NCI-H146 treated with DMSO at 0.1 percent for 48 hours (cell line): ENCODE measurements around the gene DMP1.
"Not testable (repeated sequence)": the region's sequence is repeated elsewhere in the genome, so short reads cannot be mapped to it uniquely, and the experiment has no call there.

ENCODE experiments used
- DNase-seq: peaks from one replicate; lab custom pipeline; 2025; ENCODE audit not compliant: unreplicated experiment; lab: John Stamatoyannopoulos, UW

DMP1 gene

DNA sequence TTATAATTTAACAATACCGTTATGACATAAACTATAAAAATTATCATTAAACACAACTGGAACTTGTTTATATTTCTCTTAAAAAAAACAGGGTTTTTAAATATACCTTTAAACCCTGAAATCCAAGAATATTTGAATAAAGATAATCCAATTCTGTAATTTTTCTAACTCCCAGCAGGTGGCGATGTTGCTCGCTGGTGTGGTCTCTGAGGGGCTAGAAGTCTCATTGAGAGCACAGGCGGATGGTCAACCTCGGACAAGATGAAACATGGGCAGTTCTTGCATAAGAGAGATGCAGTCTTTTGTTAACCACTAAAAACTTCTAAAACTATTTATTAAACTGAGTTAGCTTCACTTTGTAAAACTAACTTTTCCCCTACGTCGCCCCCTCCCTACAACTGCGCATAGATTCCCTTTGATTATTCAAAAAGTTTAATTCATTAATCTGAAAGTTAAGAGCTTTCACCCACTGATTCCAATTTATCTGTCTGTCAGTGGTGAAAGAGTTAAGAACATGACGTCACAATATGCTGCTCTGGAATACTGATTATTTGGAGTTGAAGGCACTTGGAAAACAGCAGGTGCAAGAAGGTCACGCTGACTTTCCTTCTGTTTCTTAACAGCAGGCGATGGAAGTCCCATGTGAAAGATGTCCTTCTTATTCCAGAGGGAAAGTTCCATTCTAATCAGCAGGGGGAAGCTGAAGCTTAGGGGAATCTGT lies 29.5 kb downstream of the DMP1 start:
- DNase-seq: no peak

DNA sequence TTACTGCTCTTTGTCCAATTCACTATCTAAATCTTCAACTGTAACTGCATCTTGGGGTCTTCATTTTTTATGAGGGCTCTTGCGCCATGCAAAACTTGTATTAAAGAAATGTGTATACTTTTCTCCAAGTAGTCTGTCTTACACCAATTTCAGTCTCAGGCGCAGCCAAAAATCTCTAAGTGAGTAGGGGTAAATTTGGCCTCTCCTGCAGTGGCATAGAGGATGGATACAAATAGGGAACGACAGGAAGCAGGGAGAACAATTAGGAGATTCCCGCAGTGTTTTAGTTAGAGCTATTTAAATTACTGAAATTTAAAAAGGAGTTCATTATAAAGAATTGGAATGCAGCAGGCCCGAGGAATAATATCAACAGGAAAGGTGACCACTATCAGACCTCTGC lies 30.2 kb downstream of the DMP1 start:
- DNase-seq: no peak

DNA sequence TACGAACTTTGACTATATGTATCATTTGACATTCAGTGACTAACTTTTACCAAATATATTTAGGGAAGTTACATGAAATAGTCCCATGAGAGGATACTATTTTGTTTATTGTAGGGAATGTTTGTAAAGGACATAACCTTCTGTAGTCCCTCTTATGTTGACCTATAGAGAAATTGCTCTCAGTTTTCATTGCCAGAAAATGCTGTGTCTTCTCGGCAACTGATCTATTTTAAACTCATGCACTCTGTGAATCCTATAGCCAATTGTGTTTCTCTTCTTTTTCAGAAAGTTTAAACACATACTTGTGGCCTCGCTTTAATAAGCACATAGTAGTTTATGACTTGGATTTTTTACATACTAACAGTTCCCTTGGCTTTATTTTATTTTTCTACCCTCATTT lies 38.2 kb downstream of the DMP1 start:
- DNase-seq: no peak

DNA sequence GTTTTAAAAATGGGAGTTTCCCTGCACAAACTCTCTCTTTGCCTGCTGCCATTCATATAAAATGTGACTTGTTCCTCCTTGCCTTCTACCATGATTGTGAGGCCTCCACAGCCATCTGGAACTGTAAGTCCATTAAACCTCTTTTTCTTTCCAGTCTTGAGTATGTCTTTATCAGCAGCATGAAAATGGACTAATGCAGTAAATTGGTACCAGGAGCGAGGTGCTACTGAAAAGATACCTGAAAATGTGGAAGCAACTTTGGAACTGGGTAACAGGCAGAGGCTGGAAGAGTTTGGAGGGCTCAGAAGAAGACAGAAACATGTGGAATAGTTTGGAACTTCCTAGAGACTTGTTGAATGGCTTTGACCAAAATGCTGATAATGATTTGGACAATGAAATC lies 40.9 kb downstream of the DMP1 start:
- DNase-seq: not testable (repeated sequence)

DNA sequence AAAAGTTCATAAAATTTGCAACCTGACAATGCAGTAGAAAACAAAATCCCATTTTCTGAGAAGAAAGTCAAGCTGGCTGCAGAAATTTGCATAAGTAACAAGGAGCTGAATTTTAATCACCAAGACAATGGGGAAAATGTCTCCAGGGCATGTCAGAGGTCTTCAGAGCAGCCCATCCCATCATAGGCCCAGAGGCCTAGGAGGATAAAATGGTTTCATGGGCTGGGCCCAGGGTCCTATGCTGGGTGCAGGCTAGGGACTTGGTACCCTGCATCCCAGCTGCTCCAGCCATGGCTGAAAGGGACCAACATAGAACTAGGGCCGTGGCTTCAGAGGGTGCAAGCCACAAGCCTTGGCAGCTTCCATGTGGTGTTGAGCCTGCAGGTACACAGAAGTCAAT lies 42.0 kb downstream of the DMP1 start:
- not testable (repeated sequence) for DNase-seq

DNA sequence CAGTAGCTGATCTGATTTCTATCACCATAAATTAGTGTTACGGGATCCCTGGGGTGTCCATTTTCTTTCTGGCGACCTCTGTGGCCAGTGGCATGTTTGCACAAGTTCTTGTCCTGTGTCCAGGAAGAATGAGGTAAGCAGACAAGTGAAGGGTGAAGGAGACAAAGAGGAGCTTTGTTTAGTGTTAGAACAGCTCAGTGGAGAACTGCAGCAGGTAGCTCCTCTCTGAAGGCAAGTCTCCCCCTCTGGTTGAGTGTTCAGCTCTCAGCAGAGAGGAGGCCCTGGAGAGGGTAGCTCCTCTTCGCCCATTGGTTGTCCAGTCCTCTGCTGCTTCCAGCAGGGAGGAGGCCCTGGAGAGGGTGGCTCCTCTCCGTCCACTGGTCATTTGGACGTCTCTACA lies 47.2 kb downstream of the DMP1 start:
- no peak for DNase-seq

DNA sequence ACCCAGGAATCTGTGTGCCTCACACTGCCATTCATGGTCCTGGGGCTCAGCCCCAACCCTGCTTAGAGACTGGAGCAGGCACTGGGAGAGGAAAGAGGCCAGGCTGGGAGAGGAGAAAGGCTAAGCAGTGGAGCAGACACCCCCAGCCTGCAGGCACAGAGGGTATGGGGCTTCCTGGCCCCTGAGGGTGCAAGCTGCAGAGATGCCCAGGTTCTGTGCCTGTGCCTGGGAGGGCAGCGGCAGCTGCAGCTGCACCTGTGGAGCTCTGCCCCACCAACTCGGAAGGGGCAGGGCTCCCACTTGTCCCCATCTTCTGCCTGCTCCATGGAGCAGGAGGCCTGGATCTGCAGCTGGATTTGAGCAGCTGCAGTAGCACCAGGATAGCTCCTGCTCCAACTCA lies 47.9 kb downstream of the DMP1 start:
- DNase-seq: no peak

DNA sequence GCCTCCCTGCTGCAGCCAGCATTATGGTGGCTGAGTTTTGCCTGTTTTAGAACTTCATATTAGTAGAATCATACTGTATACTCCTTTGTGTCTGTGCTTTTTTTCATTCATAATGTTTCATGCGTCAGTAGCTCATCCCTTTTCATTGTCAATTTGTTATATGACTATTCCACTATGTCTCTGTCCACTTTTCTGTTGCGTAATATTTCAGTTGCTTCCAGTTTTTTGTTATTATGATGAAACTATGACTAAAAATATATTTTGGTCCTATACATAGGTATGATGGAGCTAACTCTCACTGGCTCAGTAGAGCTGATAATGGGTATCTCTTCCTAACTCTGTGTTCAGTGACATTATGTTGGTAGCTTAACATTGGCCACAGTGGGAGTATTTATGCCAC lies 48.3 kb downstream of the DMP1 start:
- no peak for DNase-seq

DNA sequence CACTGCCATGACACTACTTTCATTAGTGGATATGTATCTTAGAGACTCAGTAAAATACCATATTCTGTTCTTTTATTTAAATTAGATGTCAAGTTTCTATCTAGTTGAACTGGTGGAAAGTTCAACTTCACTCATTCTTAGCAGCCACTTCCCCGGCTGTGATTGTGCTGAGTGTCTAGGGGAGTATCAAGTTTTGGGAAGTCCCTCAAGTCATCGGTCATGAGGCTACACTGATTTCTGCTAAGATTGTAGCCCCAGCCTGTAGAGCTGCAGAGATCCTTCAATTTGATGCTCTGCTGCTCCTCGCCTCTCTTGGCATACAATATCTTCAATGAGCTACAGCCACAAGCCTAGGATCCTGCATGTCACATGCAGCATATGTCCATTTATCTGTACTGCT lies 53.9 kb downstream of the DMP1 start:
- no peak for DNase-seq

DNA sequence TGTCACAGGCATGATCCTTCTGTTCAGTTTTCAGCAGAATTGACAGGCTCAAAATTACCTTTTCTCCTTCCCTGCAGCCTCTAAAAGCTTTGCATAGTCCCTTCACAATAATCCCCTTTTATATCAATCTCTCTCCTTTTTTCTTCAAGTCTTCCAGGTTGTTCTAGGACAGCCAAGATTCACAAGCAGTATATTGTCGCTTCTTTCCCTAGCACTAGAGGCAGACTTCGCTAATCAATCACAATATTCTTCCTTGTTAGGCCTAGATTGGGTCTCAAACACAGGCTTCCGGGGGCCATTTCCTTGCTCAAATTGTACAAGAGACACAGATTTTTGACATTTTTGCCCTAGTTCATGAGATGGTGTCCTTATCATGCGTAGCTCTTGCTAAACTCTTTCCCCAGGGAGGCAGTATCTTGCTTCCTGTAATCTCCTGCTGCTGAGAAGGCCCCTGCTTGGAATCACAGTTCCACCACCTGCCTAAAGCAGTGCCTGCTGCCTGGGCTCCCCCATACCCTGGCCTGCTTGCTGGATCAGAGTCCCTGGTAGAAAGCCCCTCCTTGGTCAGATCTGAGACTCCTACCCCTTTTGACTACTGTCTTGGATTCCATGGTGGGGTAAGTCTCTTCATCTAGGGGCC lies 57.3 kb downstream of the DMP1 start:
- DNase-seq: no peak
